GM18861 (cell line): ENCODE measurements around the gene PRELID2.
"Not testable (repeated sequence)": the region's sequence is repeated elsewhere in the genome, so short reads cannot be mapped to it uniquely, and the experiment has no call there.

Experiments
- ATAC-seq: cut with Tn5 transposase; IDR thresholded peaks from one replicate; pipeline ENCODE4 v1.9.1; 2021; ENCODE audit not compliant: unreplicated experiment

PRELID2 gene

GRCh38 chr5:145840458-145841132 lies 5.5 kb upstream of the PRELID2 start:
- ATAC-seq: no peak

- no peak for ATAC-seq
Measured at GRCh38 chr5:145838276-145838675, 3.1 kb upstream of the PRELID2 start.

GRCh38 chr5:145836241-145836640 lies 1.1 kb upstream of the PRELID2 start:
- not testable (repeated sequence) for ATAC-seq

- ATAC-seq: no peak
Measured at GRCh38 chr5:145835848-145836239, 702 bp upstream of the PRELID2 start.

GRCh38 chr5:145834554-145834916 lies 607 bp downstream of the PRELID2 start:
- ATAC-seq: no peak

GRCh38 chr5:145833631-145834200 lies 1.4 kb downstream of the PRELID2 start:
- ATAC-seq: no peak

GRCh38 chr5:145830594-145830993 lies 4.5 kb downstream of the PRELID2 start:
- no peak for ATAC-seq

GRCh38 chr5:145829708-145830361 lies 5.3 kb downstream of the PRELID2 start:
- ATAC-seq: no peak

GRCh38 chr5:145826895-145827674 lies 8.1 kb downstream of the PRELID2 start:
- ATAC-seq: no peak

GRCh38 chr5:145825751-145826180 lies 9.4 kb downstream of the PRELID2 start:
- no peak for ATAC-seq

GRCh38 chr5:145824040-145824439 lies 11.1 kb downstream of the PRELID2 start:
- no peak for ATAC-seq

GRCh38 chr5:145818604-145819003 lies 16.5 kb downstream of the PRELID2 start:
- no peak for ATAC-seq

GRCh38 chr5:145812877-145813276 lies 22.3 kb downstream of the PRELID2 start:
- ATAC-seq: no peak

GRCh38 chr5:145811834-145812625 lies 23.1 kb downstream of the PRELID2 start:
- no peak for ATAC-seq

GRCh38 chr5:145806923-145807322 lies 28.2 kb downstream of the PRELID2 start:
- no peak for ATAC-seq

- no peak for ATAC-seq
Measured at GRCh38 chr5:145805819-145806218, 29.3 kb downstream of the PRELID2 start.

- ATAC-seq: no peak
Measured at GRCh38 chr5:145804701-145805100, 30.4 kb downstream of the PRELID2 start.

- no peak for ATAC-seq
Measured at GRCh38 chr5:145803112-145804004, 31.8 kb downstream of the PRELID2 start.

GRCh38 chr5:145801195-145801594 lies 33.9 kb downstream of the PRELID2 start:
- no peak for ATAC-seq

- ATAC-seq: no peak
Measured at GRCh38 chr5:145800181-145800580, 35.0 kb downstream of the PRELID2 start.
